Esophagus squamous epithelium (tissue), 4 donors: ENCODE results near the gene PLEKHA6.

Source experiments
- CTCF ChIP-seq, 6 experiments: fragments of 450-650 bp in 4 of 6; fragments of 200-600 bp in 2 of 6; sonication (generic) in 2 of 6; IDR thresholded peaks; one replicate each; pipeline ENCODE4 v1.5.1; 2016 to 2019; ENCODE audit warnings: antibody characterized with exemption in 6 of 6, mild to moderate bottlenecking in 4 of 6, moderate library complexity in 4 of 6
- POLR2A ChIP-seq, 4 donors: fragments of 450-650 bp; IDR thresholded peaks; one replicate each; pipeline ENCODE4 v1.6.1; 2017; ENCODE audit warnings: antibody characterized with exemption in 4 of 4, mild to moderate bottlenecking in 4 of 4, moderate library complexity in 3 of 4

GRCh38 chr1:204258213-204259115, 101.3 kb downstream of the PLEKHA6 start:
- TF ChIP-seq POLR2A (IDR thresholded peaks at IDR 0.05) (no peak), CTCF (IDR thresholded peaks at IDR 0.05) (peak in 5 of 6 experiments; percentile 62 to 73 (median 64))
